ENCODE measurements around the gene NCDN. TPM values are rescaled to one million over a fixed set of nuclear protein-coding genes. Genes with fewer than 3 reads are reported as not detected.
"Not testable (repeated sequence)": the region's sequence is repeated elsewhere in the genome, so short reads cannot be mapped to it uniquely, and the experiment has no call there.

NCDN gene
- total RNA-seq, 1 donor from 2014 or later = 20.2 TPM

GRCh38 chr1:35574655-35575415 lies 17.2 kb downstream of the NCDN start:
- H3K9me3 ChIP-seq = no peaks in the 10 kb centered on the region
- TF ChIP-seq CTCF (IDR thresholded peaks at IDR 0.05) = no peak
- H3K4me1 ChIP-seq = peaks cover 44% of the 10 kb centered on the region
- intact Hi-C loops (cut with DNase I) = no loop called here
- no peak overlapping the region for H3K27ac ChIP-seq
- H3K36me3 ChIP-seq = no peaks in the 10 kb centered on the region
- peaks cover 37% of the 10 kb centered on the region for H3K27me3 ChIP-seq (ENCODE audit: low read depth)
- no peak overlapping the region for H3K4me3 ChIP-seq
- ATAC-seq (peak; percentile 8 to 15), DNase-seq (no peak)

GRCh38 chr1:35575416-35575958 lies 17.9 kb downstream of the NCDN start:
- ATAC-seq = no peak
- no peak for TF ChIP-seq CTCF (IDR thresholded peaks at IDR 0.05)

GRCh38 chr1:35576061-35576765 lies 18.6 kb downstream of the NCDN start:
- peaks cover 44% of the 10 kb centered on the region for H3K4me1 ChIP-seq
- TF ChIP-seq CTCF (IDR thresholded peaks at IDR 0.05) = no peak
- peak overlapping the region; percentile 6 for H3K27ac ChIP-seq
- no peaks in the 10 kb centered on the region for H3K36me3 ChIP-seq
- ATAC-seq = peak; percentile 6 to 20
- H3K4me3 ChIP-seq = peak overlapping the region; percentile 53
- intact Hi-C loops (cut with DNase I) = no loop called here
- no peaks in the 10 kb centered on the region for H3K9me3 ChIP-seq
- peaks cover 37% of the 10 kb centered on the region for H3K27me3 ChIP-seq (ENCODE audit: low read depth)
- DNase-seq = no peak

More at GRCh38 chr1:35575416-35575958, 17.9 kb downstream of the NCDN start:
- H3K27ac ChIP-seq = peak overlapping the region; percentile 6
- no peaks in the 10 kb centered on the region for H3K9me3 ChIP-seq
- H3K4me3 ChIP-seq = no peak overlapping the region
- H3K27me3 ChIP-seq (ENCODE audit: low read depth) = peaks cover 37% of the 10 kb centered on the region
- no peaks in the 10 kb centered on the region for H3K36me3 ChIP-seq
- intact Hi-C loops (cut with DNase I) = no loop called here
- DNase-seq = no peak
- peaks cover 44% of the 10 kb centered on the region for H3K4me1 ChIP-seq

- DNase-seq; intact Hi-C loops (cut with DNase I); ATAC-seq; H3K9me3 ChIP-seq; H3K27ac ChIP-seq; H3K36me3 ChIP-seq: not testable (repeated sequence)
- Histone ChIP-seq H3K4me3 (peak overlapping the region; percentile 53), H3K4me1 (peaks cover 44% of the 10 kb centered on the region), H3K27me3 (ENCODE audit: low read depth) (peaks cover 34% of the 10 kb centered on the region)
Observed at GRCh38 chr1:35576766-35577070, 19.1 kb downstream of the NCDN start.

GRCh38 chr1:35577071-35577998 lies 19.7 kb downstream of the NCDN start:
- Histone ChIP-seq H3K4me3 (peak overlapping the region; percentile 53), H3K9me3 (no peaks in the 10 kb centered on the region), H3K27me3 (ENCODE audit: low read depth) (peaks cover 32% of the 10 kb centered on the region), H3K36me3 (no peaks in the 10 kb centered on the region), H3K27ac (peak overlapping the region; percentile 33), H3K4me1 (peaks cover 44% of the 10 kb centered on the region)
- peak; percentile 6 for TF ChIP-seq CTCF (IDR thresholded peaks at IDR 0.05)
- intact Hi-C loops (cut with DNase I) = no loop called here
- ATAC-seq (peak; percentile 60 to 70), DNase-seq (peak; percentile 76)
